Measurements from ENCODE around the gene PCDH10. TPM values are rescaled to one million over a fixed set of nuclear protein-coding genes. Genes with fewer than 3 reads are reported as not detected.
"Not testable (repeated sequence)": the region's sequence is repeated elsewhere in the genome, so short reads cannot be mapped to it uniquely, and the experiment has no call there.

PCDH10 gene
- total RNA-seq, 1 donor from 2014 or later = 0.71 TPM

DNA sequence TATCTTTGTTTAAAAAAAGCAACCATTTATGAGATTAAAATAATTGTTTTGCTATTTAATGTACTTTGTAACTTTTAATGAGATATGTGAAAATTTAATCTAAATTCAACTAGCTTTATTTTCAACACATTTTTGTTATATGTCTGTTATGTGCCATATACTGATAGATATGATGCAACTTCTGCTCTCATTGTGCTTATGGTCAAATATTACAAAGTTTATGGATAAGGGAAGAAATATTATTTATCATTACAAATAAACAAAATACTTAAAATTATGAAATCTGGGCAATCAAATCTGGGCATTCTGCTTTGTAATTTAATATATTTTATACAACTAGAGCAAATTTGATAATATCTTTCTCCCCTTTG, 40.0 kb downstream of the PCDH10 start:
- Histone ChIP-seq H3K27me3 (ENCODE audit: low read depth) (no peaks in the 10 kb centered on the region), H3K36me3 (no peaks in the 10 kb centered on the region), H3K9me3 (no peaks in the 10 kb centered on the region), H3K4me3 (no peak overlapping the region), H3K4me1 (no peaks in the 10 kb centered on the region), H3K27ac (no peak overlapping the region)
- intact Hi-C loops (cut with DNase I) = no loop called here
- no peak for DNase-seq
- TF ChIP-seq, protein P1, sequence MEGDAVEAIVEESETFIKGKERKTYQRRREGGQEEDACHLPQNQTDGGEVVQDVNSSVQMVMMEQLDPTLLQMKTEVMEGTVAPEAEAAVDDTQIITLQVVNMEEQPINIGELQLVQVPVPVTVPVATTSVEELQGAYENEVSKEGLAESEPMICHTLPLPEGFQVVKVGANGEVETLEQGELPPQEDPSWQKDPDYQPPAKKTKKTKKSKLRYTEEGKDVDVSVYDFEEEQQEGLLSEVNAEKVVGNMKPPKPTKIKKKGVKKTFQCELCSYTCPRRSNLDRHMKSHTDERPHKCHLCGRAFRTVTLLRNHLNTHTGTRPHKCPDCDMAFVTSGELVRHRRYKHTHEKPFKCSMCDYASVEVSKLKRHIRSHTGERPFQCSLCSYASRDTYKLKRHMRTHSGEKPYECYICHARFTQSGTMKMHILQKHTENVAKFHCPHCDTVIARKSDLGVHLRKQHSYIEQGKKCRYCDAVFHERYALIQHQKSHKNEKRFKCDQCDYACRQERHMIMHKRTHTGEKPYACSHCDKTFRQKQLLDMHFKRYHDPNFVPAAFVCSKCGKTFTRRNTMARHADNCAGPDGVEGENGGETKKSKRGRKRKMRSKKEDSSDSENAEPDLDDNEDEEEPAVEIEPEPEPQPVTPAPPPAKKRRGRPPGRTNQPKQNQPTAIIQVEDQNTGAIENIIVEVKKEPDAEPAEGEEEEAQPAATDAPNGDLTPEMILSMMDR (IDR thresholded peaks at IDR 0.05) = no peak
- ATAC-seq = no peak

DNA sequence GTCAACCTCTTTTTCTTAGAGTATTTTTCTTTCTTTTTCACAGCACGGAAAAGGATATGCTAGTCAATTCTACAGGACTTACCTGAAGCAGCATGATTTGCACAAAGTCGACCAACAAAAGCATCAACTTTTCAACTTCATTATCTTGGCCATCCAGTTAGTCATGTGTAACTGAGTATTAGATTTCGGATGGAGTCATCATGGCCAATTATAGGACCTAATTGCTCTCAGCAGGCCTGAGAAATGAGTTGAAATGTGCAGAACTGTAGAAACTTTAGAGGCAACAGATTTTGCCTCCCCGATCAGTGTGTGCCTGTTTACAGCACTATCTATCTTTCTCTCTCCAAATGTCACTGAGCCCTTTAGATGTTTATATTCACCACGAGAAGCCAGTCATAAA, 41.0 kb downstream of the PCDH10 start:
- no peak overlapping the region for H3K4me3 ChIP-seq

DNA sequence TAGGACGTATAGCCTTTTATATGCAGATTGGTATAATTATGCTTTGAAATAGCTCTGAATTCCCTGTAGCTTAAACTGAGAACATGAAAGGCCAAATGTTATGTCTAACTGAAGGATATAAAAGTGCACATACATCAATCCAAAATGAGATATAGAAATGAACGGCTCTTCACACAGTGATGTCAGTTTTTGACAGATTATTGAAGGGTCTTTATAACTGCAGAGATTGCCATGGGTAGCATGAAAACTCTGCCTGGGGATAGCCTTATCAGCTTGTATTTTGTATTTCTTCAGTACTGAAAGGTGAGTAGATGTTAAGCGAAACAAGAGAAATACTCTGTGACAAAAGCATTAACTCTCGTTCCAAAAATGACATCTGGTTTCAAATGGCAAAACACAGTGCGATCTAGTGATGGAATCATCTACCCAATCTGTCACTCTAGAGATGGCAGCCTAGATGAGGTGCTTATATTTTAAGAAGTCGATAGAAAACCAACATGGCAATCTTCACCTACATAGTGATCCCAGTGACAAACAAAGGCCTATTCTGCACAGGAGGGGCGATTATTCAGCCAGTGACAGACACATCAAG, 59.7 kb downstream of the PCDH10 start:
- intact Hi-C loops (cut with DNase I) = no loop called here

More for the DNA sequence above, 41.0 kb downstream of the PCDH10 start:
- Histone ChIP-seq H3K27ac (no peak overlapping the region), H3K36me3 (no peaks in the 10 kb centered on the region), H3K27me3 (ENCODE audit: low read depth) (no peaks in the 10 kb centered on the region), H3K9me3 (no peaks in the 10 kb centered on the region), H3K4me1 (no peaks in the 10 kb centered on the region)
- ATAC-seq (no peak), DNase-seq (no peak)
- TF ChIP-seq, protein P1 (IDR thresholded peaks at IDR 0.05) = no peak
- intact Hi-C loops (cut with DNase I) = no loop called here

DNA sequence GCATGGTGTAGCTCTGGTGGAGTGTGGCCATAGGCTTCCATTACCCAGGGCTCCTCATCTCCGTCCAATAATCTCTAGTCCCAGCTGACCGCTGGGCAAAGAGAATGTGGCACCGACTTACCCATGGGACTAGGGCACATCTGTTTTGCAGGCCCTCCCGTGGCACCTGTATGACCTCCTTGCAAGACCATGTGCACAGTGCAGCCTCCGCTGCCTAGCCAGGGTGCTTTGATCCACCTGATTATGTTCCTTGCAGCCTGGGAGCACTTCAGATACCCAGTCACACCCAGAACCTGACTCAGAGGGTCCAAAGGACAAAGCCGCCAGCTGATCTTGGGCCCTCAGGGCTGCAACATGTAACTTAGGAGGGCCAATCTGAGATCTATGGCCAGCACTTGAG, 84.8 kb downstream of the PCDH10 start:
- no peak for ATAC-seq
- intact Hi-C loops (cut with DNase I) = no loop called here

More for the DNA sequence above, 59.7 kb downstream of the PCDH10 start:
- H3K36me3 ChIP-seq = no peaks in the 10 kb centered on the region
- no peaks in the 10 kb centered on the region for H3K9me3 ChIP-seq
- H3K4me1 ChIP-seq = no peaks in the 10 kb centered on the region
- DNase-seq (no peak), ATAC-seq (no peak)
- no peak overlapping the region for H3K27ac ChIP-seq
- no peaks in the 10 kb centered on the region for H3K27me3 ChIP-seq (ENCODE audit: low read depth)
- TF ChIP-seq, protein P1 (IDR thresholded peaks at IDR 0.05) = no peak
- H3K4me3 ChIP-seq = no peak overlapping the region

DNA sequence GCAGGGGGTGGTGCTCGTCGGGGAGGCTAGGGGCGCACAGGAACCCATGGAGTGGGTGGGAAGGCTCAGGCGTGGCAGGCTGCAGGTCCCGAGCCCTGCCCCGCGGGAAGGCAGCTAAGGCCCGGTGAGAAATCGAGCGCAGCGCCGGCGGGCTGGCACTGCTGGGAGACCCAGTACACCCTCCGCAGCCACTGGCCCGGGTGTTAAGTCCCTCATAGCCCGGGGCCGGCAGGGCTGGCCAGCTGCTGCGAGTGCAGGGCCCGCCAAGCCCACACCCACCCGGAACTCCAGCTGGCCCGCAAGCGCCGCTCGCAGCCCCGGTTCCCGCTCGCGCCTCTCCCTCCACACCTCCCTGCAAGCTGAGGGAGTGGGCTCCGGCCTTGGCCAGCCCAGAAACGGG, 91.4 kb downstream of the PCDH10 start:
- ATAC-seq; H3K4me1 ChIP-seq; intact Hi-C loops (cut with DNase I); DNase-seq; H3K27ac ChIP-seq; H3K36me3 ChIP-seq; H3K9me3 ChIP-seq; H3K4me3 ChIP-seq; H3K27me3 ChIP-seq (ENCODE audit: low read depth): not testable (repeated sequence)

More for the DNA sequence above, 84.8 kb downstream of the PCDH10 start:
- TF ChIP-seq, protein P1 (IDR thresholded peaks at IDR 0.05) = no peak
- Histone ChIP-seq H3K9me3 (no peaks in the 10 kb centered on the region), H3K4me1 (no peaks in the 10 kb centered on the region), H3K4me3 (no peak overlapping the region), H3K27me3 (ENCODE audit: low read depth) (no peaks in the 10 kb centered on the region), H3K27ac (no peak overlapping the region), H3K36me3 (no peaks in the 10 kb centered on the region)
- no peak for DNase-seq
